GM13977 (cell line): ENCODE measurements around the gene GNAI1.

Source experiments
- DNase-seq: peaks from one replicate; pipeline ENCODE4 v3.0.0; 2012; ENCODE audit warnings: low spot score
- in situ Hi-C: fragments of 300-500 bp; cut with MboI; formaldehyde crosslinking; loops from one replicate; pipeline ENCODE4 v1.12.0; 2022; ENCODE audit warnings: low sequenced_read_pairs, low pct_unique_long_range_greater_than_20kb, mixed read lengths, inconsistent platforms; ENCODE audit not compliant: unreplicated experiment
- TF ChIP-seq, protein P1 (sequence below): IDR thresholded peaks from 2 replicates; pipeline ENCODE4 v1.5.1; 2012; ENCODE audit warnings: mild to moderate bottlenecking, control low read depth; ENCODE audit not compliant: insufficient read depth; ENCODE audit errors: extremely low read depth, missing control alignments

Gene GNAI1

DNA sequence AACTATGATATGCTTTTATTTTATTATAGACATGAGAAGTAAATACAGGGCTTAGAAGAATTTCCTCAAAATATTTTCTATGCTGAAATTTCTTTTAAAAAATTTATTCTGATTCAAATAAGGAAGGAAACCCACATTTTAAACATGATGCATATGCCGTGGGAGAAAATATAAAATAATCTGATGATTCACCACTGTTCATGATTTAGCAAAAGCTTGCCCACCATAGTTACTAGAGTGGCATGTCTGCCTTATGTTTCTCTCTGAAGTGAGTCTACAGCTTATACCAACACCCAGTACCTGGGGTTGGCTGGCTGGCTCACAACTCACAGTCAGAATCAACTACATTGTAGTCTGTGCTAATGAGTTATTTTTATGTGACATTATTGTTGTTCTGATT, 102.0 kb downstream of the GNAI1 start:
- TF ChIP-seq, protein P1, sequence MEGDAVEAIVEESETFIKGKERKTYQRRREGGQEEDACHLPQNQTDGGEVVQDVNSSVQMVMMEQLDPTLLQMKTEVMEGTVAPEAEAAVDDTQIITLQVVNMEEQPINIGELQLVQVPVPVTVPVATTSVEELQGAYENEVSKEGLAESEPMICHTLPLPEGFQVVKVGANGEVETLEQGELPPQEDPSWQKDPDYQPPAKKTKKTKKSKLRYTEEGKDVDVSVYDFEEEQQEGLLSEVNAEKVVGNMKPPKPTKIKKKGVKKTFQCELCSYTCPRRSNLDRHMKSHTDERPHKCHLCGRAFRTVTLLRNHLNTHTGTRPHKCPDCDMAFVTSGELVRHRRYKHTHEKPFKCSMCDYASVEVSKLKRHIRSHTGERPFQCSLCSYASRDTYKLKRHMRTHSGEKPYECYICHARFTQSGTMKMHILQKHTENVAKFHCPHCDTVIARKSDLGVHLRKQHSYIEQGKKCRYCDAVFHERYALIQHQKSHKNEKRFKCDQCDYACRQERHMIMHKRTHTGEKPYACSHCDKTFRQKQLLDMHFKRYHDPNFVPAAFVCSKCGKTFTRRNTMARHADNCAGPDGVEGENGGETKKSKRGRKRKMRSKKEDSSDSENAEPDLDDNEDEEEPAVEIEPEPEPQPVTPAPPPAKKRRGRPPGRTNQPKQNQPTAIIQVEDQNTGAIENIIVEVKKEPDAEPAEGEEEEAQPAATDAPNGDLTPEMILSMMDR, result no peak
- DNase-seq, result no peak
- in situ Hi-C loops, result no loop called here

DNA sequence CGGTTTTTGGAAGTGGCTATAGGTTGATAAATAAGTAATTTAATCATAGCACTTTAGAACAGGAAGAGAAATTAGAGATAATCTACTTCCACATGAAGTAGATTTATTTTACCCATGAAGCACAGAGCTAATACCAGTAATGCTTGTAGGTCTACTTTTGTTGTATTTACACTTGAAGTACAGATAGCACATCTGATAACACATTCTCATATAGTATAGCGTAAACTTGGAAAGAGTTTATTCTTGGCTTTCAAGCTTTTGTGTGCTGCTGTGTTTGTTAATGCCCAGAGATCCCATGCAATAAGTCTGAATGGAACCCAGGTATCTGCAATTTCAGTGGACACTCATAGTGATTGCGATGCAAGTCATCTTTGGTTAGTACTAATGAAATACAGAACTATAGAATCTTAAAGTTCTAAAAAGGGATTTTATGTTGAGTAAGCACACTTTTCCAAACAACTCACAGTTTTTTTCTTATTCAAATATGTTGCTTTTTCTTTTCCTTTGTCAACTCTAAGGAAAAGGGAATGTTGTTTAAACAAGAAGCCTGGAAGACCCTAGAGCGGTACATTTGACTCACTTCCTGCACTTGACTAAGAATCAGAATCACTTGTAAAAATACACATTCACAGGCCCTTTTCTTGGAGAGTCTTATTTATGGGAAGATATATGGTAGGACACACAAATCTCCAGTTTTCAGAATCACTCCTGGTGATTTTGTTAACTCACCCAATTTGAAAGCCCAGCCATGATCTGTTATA, 105.8 kb downstream of the GNAI1 start:
- TF ChIP-seq, protein P1, result no peak
- in situ Hi-C loops, result no loop called here
- DNase-seq, result no peak

GRCh38 chr7:80241671-80242070, 107.0 kb downstream of the GNAI1 start:
- in situ Hi-C loops, result no loop called here
- no peak for DNase-seq
- TF ChIP-seq, protein P1, result no peak

- in situ Hi-C loops, result no loop called here
- no peak for DNase-seq
- TF ChIP-seq, protein P1, result no peak
Measured at GRCh38 chr7:80243425-80243824, 108.8 kb downstream of the GNAI1 start.

DNA sequence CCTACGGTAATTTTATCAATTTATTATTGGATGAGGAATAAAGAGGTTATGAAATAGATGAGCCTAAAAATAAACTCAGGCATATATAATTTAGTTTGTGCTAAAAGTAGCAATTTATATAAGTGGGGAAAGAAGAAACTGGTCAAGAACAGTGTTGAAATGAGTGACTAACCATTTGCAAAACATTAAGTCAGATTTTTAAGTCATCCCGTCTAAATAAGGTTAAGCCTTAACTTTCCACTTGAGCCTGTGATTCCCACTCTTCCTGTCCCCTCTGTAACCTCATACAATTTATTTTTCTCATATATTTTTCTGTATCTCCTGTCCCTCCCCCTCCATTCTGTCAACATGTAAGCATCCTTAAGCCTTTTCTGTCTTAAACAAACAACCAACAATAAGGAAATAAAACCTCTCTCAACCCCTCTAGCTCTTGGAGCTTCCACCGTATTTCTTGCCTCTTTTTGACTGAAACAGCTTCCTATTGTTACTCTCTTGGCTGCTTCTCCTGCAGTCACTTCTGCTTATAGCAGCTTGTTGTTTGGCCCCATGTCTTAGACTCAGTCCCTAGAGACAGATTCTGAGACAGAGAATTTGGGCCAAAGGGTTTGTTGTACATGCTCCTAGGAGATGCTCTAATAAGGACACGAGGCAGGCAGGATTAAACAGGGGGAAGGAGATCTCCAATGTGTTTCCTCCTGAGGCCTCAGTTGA, 109.7 kb downstream of the GNAI1 start:
- in situ Hi-C loops, result no loop called here
- TF ChIP-seq, protein P1, result no peak
- no peak for DNase-seq

DNA sequence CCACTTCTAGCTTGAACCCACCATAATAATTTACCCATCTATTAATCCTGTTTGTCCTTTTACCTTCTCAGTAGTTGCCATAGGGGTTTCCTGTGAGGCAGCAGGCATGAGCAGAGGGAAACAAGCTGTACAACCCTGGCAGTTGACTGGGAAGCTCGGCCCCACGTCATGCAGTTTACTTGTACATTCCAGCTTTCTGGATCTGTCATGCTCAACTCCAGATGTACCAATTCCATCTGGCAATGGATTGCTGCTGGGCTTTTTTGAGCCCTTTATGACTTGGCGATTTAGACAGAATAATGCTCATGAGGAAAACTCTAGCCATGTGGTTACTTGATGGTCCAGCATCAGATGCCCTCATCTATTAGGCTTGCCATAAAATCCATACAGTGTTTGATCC, 112.5 kb downstream of the GNAI1 start:
- DNase-seq, result no peak
- TF ChIP-seq, protein P1, result no peak
- in situ Hi-C loops, result no loop called here
